Pancreas (tissue), 10 donors: ENCODE data around the gene B4GALT5. TPM values are rescaled to one million over a fixed set of nuclear protein-coding genes. Genes with fewer than 3 reads are reported as not detected.

Source experiments
- ATAC-seq, 4 donors: fragments of 200-7000 bp; cut with Tn5 transposase; one replicate each; pipeline versions ENCODE4 v1.8.0 to v1.9.1; 2020; ENCODE audit warnings: mild to moderate bottlenecking in 4 of 4, moderate library complexity in 4 of 4
- DNase-seq, 6 donors: peaks; one replicate each; pipeline ENCODE4 v3.0.0-alpha.2; 2020
- FAIRE-seq: peaks from 2 replicates; lab custom pipeline; 2012; peaks lifted over from hg19 to GRCh38; lab: Jason Lieb, UNC
- H3K27ac ChIP-seq, 4 donors: fragments of 200-600 bp; sonication (generic); 1 replicate in 3 of 4; 2 replicates in 1 of 4; pipeline versions ENCODE4 v1.5.0 to v1.8.0; 2020
- H3K27me3 ChIP-seq, 4 donors: fragments of 200-600 bp; one replicate each; pipeline ENCODE4 v1.8.0; 2021
- H3K36me3 ChIP-seq, 3 donors: fragments of 200-600 bp; sonication (generic) in 1 of 3; one replicate each; pipeline versions ENCODE4 v1.5.0 to v1.8.0; 2020 to 2021
- H3K4me1 ChIP-seq, 3 donors: fragments of 200-600 bp; one replicate each; pipeline ENCODE4 v1.8.0; 2021
- H3K4me3 ChIP-seq, 4 donors: fragments of 200-600 bp; sonication (generic) in 2 of 4; one replicate each; pipeline versions ENCODE4 v1.5.0 to v1.8.0; 2020 to 2021
- H3K9me3 ChIP-seq, 4 donors: fragments of 200-600 bp; one replicate each; pipeline ENCODE4 v1.8.0; 2021
- CTCF ChIP-seq, 4 donors: fragments of 200-600 bp; sonication (generic) in 3 of 4; IDR thresholded peaks; one replicate each; pipeline versions ENCODE4 v1.5.0 to v1.8.0; 2021; ENCODE audit warnings: antibody characterized with exemption in 4 of 4
- WGBS, 2 donors: extraction: QIAGEN DNeasy Blood & Tissue Kit; methylation state at CpG; one replicate each; pipeline ENCODE4 v1.1.7; 2013; 5-methylcytosine and 5-hydroxymethylcytosine counted together
- intact Hi-C, 3 donors: fragments of 100-400 bp; cut with DNase I; formaldehyde crosslinking; loops; one replicate each; pipeline versions ENCODE4 v1.11.1 to v1.14.2; 2022
- polyA plus RNA-seq, 2 donors: library from polyadenylated mRNA; stranded (reverse); fragments of 200-250 nt; gene quantifications; one replicate each; pipeline ENCODE4 v1.2.3, GENCODE V29; 2013
- total RNA-seq, 6 donors: library from RNA; stranded (reverse); fragmentation: NEBNext Ultra II Directional in 4 of 6; extraction: Animal tissue kit (Norgen Biotek cat#: 25700) in 4 of 6; gene quantifications; one replicate each; pipeline versions ENCODE4 v1.2.1 to v1.2.4, GENCODE V29; 2021 to 2023
- donor health status: healthy with polysubstance abuse.
- donor health status: DM: no; HTN: no; CAD: no; lungs with moderate emphysema.
- donor health status: DM: no; HTN: no; CAD: no.
- donor health status: control.
- donor health status: control.
- donor health status: Bipolar disorder and iron deficiency.
- donor health status: DM: yes; HTN: yes; CAD: no.
- donor health status: DM: no; HTN: no; CAD: no.
- donor health status: DM: no; HTN: no; CAD: no.
- donor health status: DM: yes; HTN: yes; CAD: no.

The B4GALT5 gene
- total and polyA plus RNA-seq, 8 donors = 5.1 to 28.2 (median 8.8) TPM

DNA sequence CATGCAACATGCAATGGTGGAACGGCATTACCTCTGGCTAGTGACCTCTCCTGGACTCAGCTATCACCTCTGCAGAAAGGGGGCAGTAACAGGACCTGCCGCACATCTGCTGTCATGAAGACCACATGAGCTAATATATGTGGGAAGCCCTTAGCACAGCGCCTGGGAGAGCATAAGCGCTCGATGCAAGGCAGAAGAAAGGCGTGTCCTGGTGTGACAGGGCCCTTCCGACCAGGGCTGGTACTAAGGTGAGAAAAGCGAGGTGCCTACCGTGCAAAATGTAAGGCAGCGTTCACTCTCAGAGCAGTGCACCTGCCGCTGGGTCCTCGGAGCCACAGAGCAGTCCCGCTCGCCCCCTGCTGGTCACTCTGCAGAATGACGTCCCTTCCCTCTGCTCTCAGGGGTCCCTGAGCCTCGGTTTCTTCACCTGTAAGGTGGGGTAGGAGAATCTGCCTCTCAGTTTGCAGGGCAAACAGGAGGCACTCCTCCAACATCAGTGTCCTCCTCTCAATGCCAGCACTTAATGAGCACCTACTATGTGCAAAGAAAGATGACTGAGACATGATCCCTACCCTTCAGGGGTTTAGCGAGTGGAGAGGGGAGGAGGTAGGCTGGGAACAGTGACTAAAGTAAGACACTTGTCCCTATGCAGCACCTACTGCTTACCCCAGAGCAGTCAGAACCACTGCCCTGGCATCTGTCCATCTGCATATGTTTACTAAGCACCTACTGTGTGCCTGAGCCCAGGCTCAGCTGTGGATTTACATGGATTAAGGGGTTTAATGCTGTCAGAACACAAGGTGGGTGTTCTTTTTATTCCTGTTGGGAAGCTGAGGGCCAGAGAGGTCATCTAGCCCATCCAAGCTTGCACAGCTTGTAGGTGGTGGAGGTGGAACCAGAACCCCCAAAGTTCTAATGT is 104.7 kb downstream of the B4GALT5 start:
- H3K27ac ChIP-seq = no peak overlapping the region
- no peak for FAIRE-seq
- H3K36me3 ChIP-seq = no peaks in the 10 kb centered on the region
- H3K4me3 ChIP-seq = no peak overlapping the region
- peaks cover 0 to 7% (median 0%) of the 10 kb centered on the region in 3 donors for H3K4me1 ChIP-seq
- intact Hi-C loops = loop anchor here in 2 of 3 donors (2.0 to 10.0 kb wide), 3 partner anchors 67 to 274 kb away; no protein-coding TSS in a partner anchor
- TF ChIP-seq CTCF (IDR thresholded peaks at IDR 0.05) = peak; percentile 89 to 99 (median 96)
- H3K9me3 ChIP-seq = no peaks in the 10 kb centered on the region
- no peaks in the 10 kb centered on the region for H3K27me3 ChIP-seq
- peak; percentile 53 to 88 (median 70) for DNase-seq
- 5 to 6% methylated on average over 17 of the region's 17 CpGs for WGBS, 2 donors
- peak; percentile 66 to 84 (median 78) for ATAC-seq

DNA sequence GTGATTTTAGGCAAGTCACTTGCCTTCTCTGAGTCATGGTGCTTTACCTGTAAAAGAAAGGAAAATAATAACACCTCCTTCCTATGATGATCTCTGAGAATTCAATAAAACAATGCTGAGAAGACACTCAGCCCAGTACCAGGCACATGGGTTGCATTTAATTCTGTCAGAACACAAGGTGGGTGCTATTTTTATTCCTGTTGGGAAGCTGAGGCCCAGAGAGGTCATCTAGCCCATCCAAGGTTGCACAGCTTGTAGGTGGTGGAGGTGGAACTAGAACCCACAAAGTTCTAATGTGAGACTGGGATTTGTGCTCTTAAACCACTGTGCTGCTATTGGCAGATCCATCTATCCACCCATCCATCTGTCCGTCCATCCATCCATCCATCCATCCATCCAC is 106.1 kb downstream of the B4GALT5 start:
- no peak for FAIRE-seq
- DNase-seq = no peak
- Histone ChIP-seq H3K9me3 (no peaks in the 10 kb centered on the region), H3K27me3 (no peaks in the 10 kb centered on the region), H3K27ac (no peak overlapping the region), H3K4me1 (peaks cover 0 to 7% (median 0%) of the 10 kb centered on the region in 3 donors), H3K4me3 (no peak overlapping the region), H3K36me3 (no peaks in the 10 kb centered on the region)
- intact Hi-C loops = loop anchor here in 2 of 3 donors (5.0 to 10.0 kb wide), 2 partner anchors 65 to 273 kb away; no protein-coding TSS in a partner anchor
- 80 to 81% methylated on average over 1 of the region's 1 CpG for WGBS, 2 donors
- TF ChIP-seq CTCF (IDR thresholded peaks at IDR 0.05) = no peak
- no peak for ATAC-seq

- H3K27me3 ChIP-seq = no peaks in the 10 kb centered on the region
- intact Hi-C loops = loop anchor here in 1 of 3 donors (10.0 kb wide), 1 partner anchor 268 kb away; no protein-coding TSS in a partner anchor
- peak in 3 of 4 donors; percentile 24 to 32 (median 28) for ATAC-seq
- no peaks in the 10 kb centered on the region for H3K36me3 ChIP-seq
- H3K27ac ChIP-seq = no peak overlapping the region
- WGBS, 2 donors = 62 to 71% methylated on average over 11 of the region's 11 CpGs
- TF ChIP-seq CTCF (IDR thresholded peaks at IDR 0.05) = no peak
- H3K4me3 ChIP-seq = no peak overlapping the region
- FAIRE-seq = no peak
- no peaks in the 10 kb centered on the region for H3K9me3 ChIP-seq
- H3K4me1 ChIP-seq = no peaks in the 10 kb centered on the region
- DNase-seq = peak in 1 of 6 donors; percentile 35
Measured at GRCh38 chr20:49603209-49603627, 110.5 kb downstream of the B4GALT5 start.

- no peak for DNase-seq
- no peak overlapping the region for H3K27ac ChIP-seq
- no peaks in the 10 kb centered on the region for H3K36me3 ChIP-seq
- no peak overlapping the region for H3K4me3 ChIP-seq
- no peak for ATAC-seq
- FAIRE-seq = no peak
- H3K4me1 ChIP-seq = no peaks in the 10 kb centered on the region
- TF ChIP-seq CTCF (IDR thresholded peaks at IDR 0.05) = no peak
- H3K27me3 ChIP-seq = no peaks in the 10 kb centered on the region
- H3K9me3 ChIP-seq = no peaks in the 10 kb centered on the region
- 87 to 92% methylated on average over 9 of the region's 9 CpGs for WGBS, 2 donors
- intact Hi-C loops = loop anchor here in 1 of 3 donors (10.0 kb wide), 1 partner anchor 268 kb away; no protein-coding TSS in a partner anchor
Measured at GRCh38 chr20:49602345-49603208, 111.1 kb downstream of the B4GALT5 start.
